B cell (primary cell): Measurements from ENCODE around the gene CDKN3. TPM values are rescaled to one million over a fixed set of nuclear protein-coding genes. Genes with fewer than 3 reads are reported as not detected.

ENCODE experiments used
- ATAC-seq: fragments of 200-7000 bp; cut with Tn5 transposase; one replicate; pipeline ENCODE4 v1.10.0; 2021; ENCODE audit warnings: low read depth, mild to moderate bottlenecking, moderate number of reproducible peaks, moderate library complexity
- CTCF ChIA-PET: fragments of 350-600 bp; sonication (Branson Sonifier 250); formaldehyde crosslinking; loops from one replicate; lab custom pipeline; 2021; ENCODE audit warnings: antibody characterized with exemption, inconsistent platforms; lab: Charles Lee
- POLR2A ChIA-PET: fragments of 350-600 bp; sonication (Branson Sonifier 250); formaldehyde crosslinking; loops from one replicate; lab custom pipeline; 2021; ENCODE audit warnings: antibody characterized with exemption; lab: Charles Lee
- DNase-seq: peaks from one replicate; pipeline ENCODE4 v3.0.0; 2013
- H2AFZ ChIP-seq: 2 replicates; pipeline ENCODE4 v1.6.1; 2012; ENCODE audit warnings: mild to moderate bottlenecking, low read depth, low read length; ENCODE audit not compliant: insufficient read depth, poor library complexity, severe bottlenecking
- H3K27ac ChIP-seq, 2 donors: 1 replicate in 1 of 2; 2 replicates in 1 of 2; pipeline ENCODE4 v1.5.1; 2012 to 2013; ENCODE audit warnings: low read length in 2 of 2, mild to moderate bottlenecking in 2 of 2, moderate library complexity in 1 of 2
- H3K27me3 ChIP-seq, 4 experiments: fragments of 200-600 bp in 1 of 4; sonication (generic) in 1 of 4; replicated peaks in 1 of 4; 1 replicate in 2 of 4; 2 replicates in 2 of 4; pipeline versions ENCODE4 v1.6.1 to v1.7.0; 2013 to 2016; ENCODE audit warnings: low read length in 3 of 4, mild to moderate bottlenecking in 2 of 4, mixed read lengths in 1 of 4, moderate library complexity in 1 of 4; ENCODE audit not compliant: insufficient read depth in 4 of 4, control insufficient read depth in 3 of 4; ENCODE audit errors: control extremely low read depth in 1 of 4
- H3K36me3 ChIP-seq, 2 experiments: replicated peaks in 1 of 2; 1 replicate in 1 of 2; 2 replicates in 1 of 2; pipeline versions ENCODE4 v1.6.1 to v1.7.1; 2013; ENCODE audit warnings: low read length in 1 of 2; ENCODE audit not compliant: insufficient read depth in 2 of 2, control insufficient read depth in 1 of 2; ENCODE audit errors: control extremely low read depth in 1 of 2, extremely low read depth in 1 of 2
- H3K4me1 ChIP-seq, 2 donors: fragments of 200-600 bp in 1 of 2; sonication (generic) in 1 of 2; 1 replicate in 1 of 2; 2 replicates in 1 of 2; pipeline versions ENCODE4 v1.5.1 to v1.6.1; 2013 to 2017; ENCODE audit warnings: low read length in 2 of 2; ENCODE audit not compliant: control insufficient read depth in 2 of 2, insufficient read depth in 2 of 2
- H3K4me2 ChIP-seq: replicated peaks from 2 replicates; pipeline ENCODE3; 2012; ENCODE audit warnings: mild to moderate bottlenecking, low read depth, low read length; ENCODE audit not compliant: poor library complexity, severe bottlenecking
- H3K4me3 ChIP-seq, 5 experiments: fragments of 200-600 bp in 1 of 5; sonication (generic) in 1 of 5; 1 replicate in 3 of 5; 2 replicates in 2 of 5; pipeline versions ENCODE4 v1.5.1 to v1.7.0; 2011 to 2016; ENCODE audit warnings: low read length in 4 of 5, mild to moderate bottlenecking in 4 of 5, low read depth in 2 of 5, control low read depth in 1 of 5, moderate library complexity in 1 of 5; ENCODE audit not compliant: insufficient read depth in 1 of 5; ENCODE audit errors: control extremely low read depth in 1 of 5, extremely low read depth in 1 of 5
- H3K79me2 ChIP-seq: fragments of 200-600 bp; sonication (generic); one replicate; pipeline ENCODE4 v1.6.0; 2016; ENCODE audit warnings: low read length; ENCODE audit not compliant: control insufficient read depth, insufficient read depth
- H3K9ac ChIP-seq: fragments of 200-600 bp; sonication (generic); 2 replicates; pipeline ENCODE4 v1.6.1; 2017; ENCODE audit warnings: mild to moderate bottlenecking, low read length, moderate library complexity
- H3K9me3 ChIP-seq, 3 donors: one replicate each; pipeline versions ENCODE4 v1.6.1 to v1.7.1; 2013; ENCODE audit warnings: low read length in 2 of 3; ENCODE audit not compliant: control insufficient read depth in 2 of 3, insufficient read depth in 1 of 3; ENCODE audit errors: control extremely low read depth in 1 of 3
- H4K20me1 ChIP-seq: 2 replicates; pipeline ENCODE4 v1.6.0; 2012; ENCODE audit warnings: mild to moderate bottlenecking, low read length; ENCODE audit not compliant: insufficient read depth, control insufficient read depth, poor library complexity, severe bottlenecking
- H3K27ac Mint-ChIP-seq: one replicate; pipeline ENCODE4 v1.8.0; 2021; ENCODE audit warnings: mixed read lengths
- H3K27me3 Mint-ChIP-seq: one replicate; pipeline ENCODE4 v1.8.0; 2021; ENCODE audit warnings: mixed read lengths
- H3K4me1 Mint-ChIP-seq: one replicate; pipeline ENCODE4 v1.8.0; 2021; ENCODE audit warnings: mixed read lengths
- H3K4me3 Mint-ChIP-seq: one replicate; pipeline ENCODE4 v1.8.0; 2021; ENCODE audit warnings: mixed read lengths
- H3K9me3 Mint-ChIP-seq: one replicate; pipeline ENCODE4 v1.8.0; 2022; ENCODE audit warnings: mixed read lengths; ENCODE audit not compliant: insufficient read depth
- EZH2 ChIP-seq: IDR thresholded peaks from 2 replicates; pipeline ENCODE4 v1.6.1; 2012; ENCODE audit warnings: borderline replicate concordance, low read depth, mild to moderate bottlenecking, moderate library complexity, low read length; ENCODE audit not compliant: insufficient read depth, poor library complexity, severe bottlenecking
- WGBS: methylation state at CpG from one replicate; pipeline ENCODE4 v1.1.5; 2013; ENCODE audit warnings: missing lambda C conversion rate; ENCODE audit not compliant: insufficient coverage; 5-methylcytosine and 5-hydroxymethylcytosine counted together
- intact Hi-C: fragments of 100-400 bp; cut with micrococcal nuclease; formaldehyde crosslinking; loops from one replicate; pipeline ENCODE4 v1.10.0; 2022
- polyA plus RNA-seq: library from polyadenylated mRNA; depleted of rRNA; stranded (reverse); fragments of >200 nt; gene quantifications from 2 replicates; pipeline ENCODE4 v1.2.3, GENCODE V29; 2012
- total RNA-seq, 2 donors: library from RNA; stranded (reverse); fragments of 120-200 nt in 1 of 2; gene quantifications; 1 replicate in 1 of 2; 2 replicates in 1 of 2; pipeline versions ENCODE4 v1.2.3 to v1.2.4, GENCODE V29; 2013 to 2022
- TF ChIP-seq, protein P1 (sequence below): fragments of 200-600 bp; IDR thresholded peaks from one replicate; pipeline ENCODE4 v1.8.0; 2022; ENCODE audit warnings: antibody characterized with exemption, mild to moderate bottlenecking

The CDKN3 gene
- total and polyA plus RNA-seq, 2 donors (not counting 1 experiment from before 2014, with no cell fraction given): 0.42 to 1.0 TPM

DNA sequence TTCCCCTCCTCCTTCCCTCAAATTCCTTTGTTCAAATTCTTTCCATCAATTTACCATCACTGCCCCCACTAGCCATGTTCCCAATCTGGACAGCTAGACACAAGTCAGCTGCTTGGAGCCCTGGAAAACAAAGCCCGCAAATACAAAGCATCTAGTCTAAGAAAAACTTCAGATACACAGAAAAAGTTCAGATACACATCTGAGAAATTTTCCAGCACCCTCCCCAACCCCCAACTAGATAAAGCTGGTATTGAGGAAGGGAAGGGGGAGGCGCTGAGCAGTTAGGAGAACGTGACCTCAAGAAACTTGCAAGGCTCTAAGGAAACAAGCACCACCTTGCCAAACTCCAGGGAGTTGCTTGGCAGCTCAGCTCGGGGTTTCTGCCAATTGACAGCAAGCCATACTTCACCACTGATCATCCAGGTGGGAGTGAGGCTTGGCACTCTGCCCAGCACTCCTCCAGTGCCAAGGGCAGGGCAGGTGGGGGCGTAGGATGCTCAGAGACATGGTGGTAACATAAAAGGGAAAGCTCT lies 49.4 kb downstream of the CDKN3 start:
- peaks cover 5 to 6% of the 10 kb centered on the region in 2 donors for H3K4me1 ChIP-seq
- TF ChIP-seq, protein P1, sequence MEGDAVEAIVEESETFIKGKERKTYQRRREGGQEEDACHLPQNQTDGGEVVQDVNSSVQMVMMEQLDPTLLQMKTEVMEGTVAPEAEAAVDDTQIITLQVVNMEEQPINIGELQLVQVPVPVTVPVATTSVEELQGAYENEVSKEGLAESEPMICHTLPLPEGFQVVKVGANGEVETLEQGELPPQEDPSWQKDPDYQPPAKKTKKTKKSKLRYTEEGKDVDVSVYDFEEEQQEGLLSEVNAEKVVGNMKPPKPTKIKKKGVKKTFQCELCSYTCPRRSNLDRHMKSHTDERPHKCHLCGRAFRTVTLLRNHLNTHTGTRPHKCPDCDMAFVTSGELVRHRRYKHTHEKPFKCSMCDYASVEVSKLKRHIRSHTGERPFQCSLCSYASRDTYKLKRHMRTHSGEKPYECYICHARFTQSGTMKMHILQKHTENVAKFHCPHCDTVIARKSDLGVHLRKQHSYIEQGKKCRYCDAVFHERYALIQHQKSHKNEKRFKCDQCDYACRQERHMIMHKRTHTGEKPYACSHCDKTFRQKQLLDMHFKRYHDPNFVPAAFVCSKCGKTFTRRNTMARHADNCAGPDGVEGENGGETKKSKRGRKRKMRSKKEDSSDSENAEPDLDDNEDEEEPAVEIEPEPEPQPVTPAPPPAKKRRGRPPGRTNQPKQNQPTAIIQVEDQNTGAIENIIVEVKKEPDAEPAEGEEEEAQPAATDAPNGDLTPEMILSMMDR: no peak
- no peak for TF ChIP-seq EZH2
- no CpG with 5 or more reads among the region's 5 CpGs for WGBS
- intact Hi-C loops: no loop called here
- H3K9me3 ChIP-seq: no peaks in the 10 kb centered on the region
- Mint-ChIP-seq H3K9me3 (no peaks in the 10 kb centered on the region), H3K27me3 (peaks cover 10% of the 10 kb centered on the region), H3K27ac (no peak overlapping the region), H3K4me3 (no peak overlapping the region), H3K4me1 (peaks cover 13% of the 10 kb centered on the region)
- no peaks in the 10 kb centered on the region for H4K20me1 ChIP-seq
- H3K4me3 ChIP-seq: no peak overlapping the region
- peaks cover 0 to 5% (median 0%) of the 10 kb centered on the region in 4 experiments for H3K27me3 ChIP-seq
- ChIA-PET CTCF (interaction anchor here (1.1 to 1.2 kb wide), 2 partner anchors 42 to 435 kb away, joined by 3 read pairs; partner anchors contain the start of gene GMFB), POLR2A (interaction anchor here (0.7 kb wide), 1 partner anchor 341 kb away, joined by 5 read pairs; no protein-coding TSS in a partner anchor)
- H3K36me3 ChIP-seq: no peaks in the 10 kb centered on the region
- no peak overlapping the region for H3K27ac ChIP-seq
- no peaks in the 10 kb centered on the region for H3K79me2 ChIP-seq
- no peak overlapping the region for H3K4me2 ChIP-seq
- no peak overlapping the region for H3K9ac ChIP-seq
- H2AFZ ChIP-seq: no peak overlapping the region
- no peak for DNase-seq
- ATAC-seq: no peak

- Mint-ChIP-seq H3K27me3 (peaks cover 10% of the 10 kb centered on the region), H3K9me3 (no peaks in the 10 kb centered on the region), H3K4me3 (no peak overlapping the region), H3K27ac (no peak overlapping the region), H3K4me1 (peaks cover 4% of the 10 kb centered on the region)
- Histone ChIP-seq H3K4me2 (no peak overlapping the region), H2AFZ (no peak overlapping the region), H3K4me3 (no peak overlapping the region), H4K20me1 (no peaks in the 10 kb centered on the region), H3K27me3 (peaks cover 0 to 5% (median 0%) of the 10 kb centered on the region in 4 experiments), H3K27ac (no peak overlapping the region), H3K79me2 (no peaks in the 10 kb centered on the region), H3K9me3 (no peaks in the 10 kb centered on the region), H3K4me1 (no peaks in the 10 kb centered on the region), H3K9ac (no peak overlapping the region), H3K36me3 (no peaks in the 10 kb centered on the region)
- 100% methylated on average over 4 of the region's 8 CpGs for WGBS
- intact Hi-C loops: no loop called here
- POLR2A ChIA-PET: interaction anchor here (0.7 kb wide), 1 partner anchor 340 kb away, joined by 5 read pairs; no protein-coding TSS in a partner anchor
- CTCF ChIA-PET: no interaction called here
- DNase-seq (no peak), ATAC-seq (no peak)
- TF ChIP-seq, protein P1: no peak
- no peak for TF ChIP-seq EZH2
Measured at GRCh38 chr14:54447231-54447692, 50.5 kb downstream of the CDKN3 start.
